Hematopoietic multipotent progenitor cell treated with erythropoietin and hydrocortisone succinate and interleukin-3 and kit ligand, for 17 days (in vitro differentiated cells): ENCODE measurements around the gene RAI14.
"Not testable (repeated sequence)": the region's sequence is repeated elsewhere in the genome, so short reads cannot be mapped to it uniquely, and the experiment has no call there.

ENCODE experiments used
- DNase-seq: peaks from one replicate; pipeline ENCODE4 v3.0.0-alpha.2; 2015; ENCODE audit warnings: low spot score

The RAI14 gene

GRCh38 chr5:34699155-34700077 lies 43.3 kb downstream of the RAI14 start:
- DNase-seq: peak; percentile 7

- DNase-seq: no peak
Measured at GRCh38 chr5:34700078-34700452, 43.9 kb downstream of the RAI14 start.

- not testable (repeated sequence) for DNase-seq
Measured at GRCh38 chr5:34701442-34701841, 45.3 kb downstream of the RAI14 start.

GRCh38 chr5:34703767-34704713 lies 47.9 kb downstream of the RAI14 start:
- no peak for DNase-seq

- no peak for DNase-seq
Measured at GRCh38 chr5:34706084-34706483, 50.0 kb downstream of the RAI14 start.

GRCh38 chr5:34707451-34708107 lies 51.5 kb downstream of the RAI14 start:
- no peak for DNase-seq

- DNase-seq: no peak
Measured at GRCh38 chr5:34708777-34709176, 52.6 kb downstream of the RAI14 start.

- no peak for DNase-seq
Measured at GRCh38 chr5:34709861-34710673, 53.9 kb downstream of the RAI14 start.

- DNase-seq: no peak
Measured at GRCh38 chr5:34712565-34712964, 56.4 kb downstream of the RAI14 start.

GRCh38 chr5:34715711-34716110 lies 59.6 kb downstream of the RAI14 start:
- no peak for DNase-seq

- no peak for DNase-seq
Measured at GRCh38 chr5:34716986-34717385, 60.9 kb downstream of the RAI14 start.

GRCh38 chr5:34717426-34718327 lies 61.5 kb downstream of the RAI14 start:
- DNase-seq: no peak

- no peak for DNase-seq
Measured at GRCh38 chr5:34718516-34718915, 62.4 kb downstream of the RAI14 start.

- DNase-seq: no peak
Measured at GRCh38 chr5:34719029-34719428, 62.9 kb downstream of the RAI14 start.

- no peak for DNase-seq
Measured at GRCh38 chr5:34721327-34721726, 65.2 kb downstream of the RAI14 start.

- DNase-seq: no peak
Measured at GRCh38 chr5:34722183-34722582, 66.1 kb downstream of the RAI14 start.

GRCh38 chr5:34724741-34725140 lies 68.6 kb downstream of the RAI14 start:
- DNase-seq: no peak

- not testable (repeated sequence) for DNase-seq
Measured at GRCh38 chr5:34727166-34727749, 71.1 kb downstream of the RAI14 start.

- no peak for DNase-seq
Measured at GRCh38 chr5:34728236-34728635, 72.1 kb downstream of the RAI14 start.
